NCI-H1417 (cell line): ENCODE results near the gene LAMTOR4.

Experiments
- DNase-seq, 3 experiments: peaks; one replicate each; lab custom pipeline; 2025; lab: John Stamatoyannopoulos, UW

LAMTOR4 gene

DNA sequence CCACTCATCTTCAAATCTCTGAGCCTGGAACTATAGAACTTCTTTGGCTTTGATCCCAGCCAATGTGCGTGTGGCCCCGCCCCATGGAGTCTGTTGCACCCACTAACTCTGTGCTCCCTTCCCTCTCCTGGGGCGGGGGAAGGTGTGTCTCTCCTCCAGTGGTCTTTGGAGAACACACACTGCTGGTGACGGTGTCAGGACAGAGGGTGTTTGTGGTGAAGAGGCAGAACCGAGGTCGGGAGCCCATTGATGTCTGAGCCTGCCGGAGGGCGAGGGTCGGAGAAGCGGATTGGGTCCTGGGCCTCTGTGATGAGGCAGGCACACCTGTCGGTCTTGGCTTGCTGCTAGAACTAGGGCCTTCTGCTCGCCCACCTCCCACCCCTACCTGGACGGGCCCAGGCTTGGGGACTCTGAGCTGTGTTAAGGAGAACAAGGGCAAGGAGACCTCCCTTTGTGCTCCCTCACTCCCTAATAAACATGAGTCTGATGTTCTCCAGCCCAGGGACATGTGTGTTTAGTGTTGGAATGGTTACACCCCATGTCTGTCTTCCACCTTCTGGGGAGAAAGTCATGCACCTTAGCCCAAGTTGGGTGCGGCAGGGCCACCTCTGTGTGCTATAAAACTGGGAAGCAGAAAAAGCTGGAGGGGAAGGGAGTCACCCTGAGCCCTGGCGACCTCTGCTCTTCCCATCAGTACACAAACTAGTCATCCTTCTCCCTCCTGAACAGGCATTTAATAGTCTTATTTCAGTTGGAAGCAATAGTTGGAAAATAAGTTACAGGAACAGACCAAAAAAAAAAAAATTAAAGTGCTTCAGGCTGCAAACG is 5.2 kb downstream of the LAMTOR4 start:
- no peak for DNase-seq

GRCh38 chr7:100154651-100155491 is 6.2 kb downstream of the LAMTOR4 start:
- no peak for DNase-seq

DNA sequence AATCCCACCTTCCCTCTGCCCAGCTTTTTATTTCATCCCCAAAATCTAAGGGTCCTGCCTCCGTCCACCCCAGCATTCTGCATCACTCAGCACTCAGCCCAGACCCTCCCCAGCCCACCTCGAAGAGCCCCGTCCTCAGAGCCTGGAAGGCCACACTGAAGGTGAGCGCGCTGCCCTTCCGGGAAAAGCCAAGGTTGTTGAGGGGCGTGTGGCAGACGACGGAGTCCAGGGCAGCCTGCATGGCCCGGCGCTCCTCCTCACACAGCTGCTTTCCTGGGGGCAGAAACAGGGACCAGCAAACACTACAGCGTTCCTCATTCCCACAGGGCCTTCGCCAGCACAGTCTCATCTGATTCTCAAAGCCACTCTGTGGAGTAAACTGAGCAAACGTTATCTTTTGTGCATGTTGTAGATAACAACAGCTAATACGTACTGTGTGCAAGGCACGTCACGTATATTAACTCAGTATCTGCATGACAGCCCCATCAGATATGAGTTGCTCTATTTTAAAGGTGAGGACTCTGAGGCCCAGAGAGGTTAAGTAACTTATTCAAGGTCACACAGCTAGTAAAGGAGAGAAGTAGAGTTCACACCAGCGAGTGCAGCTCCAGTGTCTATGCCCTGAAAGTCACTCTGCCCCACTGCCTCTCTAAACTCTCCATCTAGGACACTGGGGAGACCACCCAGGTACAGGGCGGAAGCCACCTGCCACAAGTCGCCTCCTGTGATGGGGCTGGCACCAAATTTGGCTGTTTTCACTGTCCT is 7.0 kb downstream of the LAMTOR4 start:
- DNase-seq, result no peak

DNA sequence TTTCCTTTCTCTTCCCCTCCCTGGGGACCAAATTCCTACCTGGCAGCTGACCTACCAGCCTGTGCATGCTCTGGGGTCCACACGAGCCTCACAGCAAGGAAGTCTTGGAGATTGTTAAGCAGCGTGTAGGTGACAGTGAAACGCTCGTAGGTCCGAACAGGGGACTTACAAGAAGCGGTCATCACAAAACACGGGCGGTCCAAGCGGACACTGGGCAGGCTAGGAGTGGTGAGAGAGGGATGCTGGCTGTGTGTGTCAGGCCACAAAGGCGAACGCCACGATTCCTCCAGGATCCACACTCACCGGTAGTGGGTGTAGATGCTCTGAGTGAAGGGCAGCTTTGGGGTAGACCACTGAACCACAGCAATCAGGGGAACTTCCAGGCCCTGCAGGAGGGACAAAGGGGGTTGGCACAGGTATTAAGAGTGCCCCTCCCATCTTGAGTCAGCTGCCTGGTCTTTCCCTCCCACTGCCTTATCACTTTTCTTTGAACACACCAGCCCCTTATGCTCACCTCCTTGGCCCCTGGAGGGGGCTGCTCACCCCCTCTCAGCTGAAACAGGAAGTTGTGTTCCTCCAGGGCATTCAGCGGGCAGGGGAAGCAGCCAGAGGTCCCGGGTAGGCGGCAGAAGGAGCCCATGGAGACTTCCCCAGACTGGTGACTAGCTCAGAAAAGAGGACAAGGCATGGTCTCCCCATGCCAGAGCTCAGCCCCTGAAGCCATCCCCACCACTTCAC is 7.8 kb downstream of the LAMTOR4 start:
- DNase-seq, result no peak

DNA sequence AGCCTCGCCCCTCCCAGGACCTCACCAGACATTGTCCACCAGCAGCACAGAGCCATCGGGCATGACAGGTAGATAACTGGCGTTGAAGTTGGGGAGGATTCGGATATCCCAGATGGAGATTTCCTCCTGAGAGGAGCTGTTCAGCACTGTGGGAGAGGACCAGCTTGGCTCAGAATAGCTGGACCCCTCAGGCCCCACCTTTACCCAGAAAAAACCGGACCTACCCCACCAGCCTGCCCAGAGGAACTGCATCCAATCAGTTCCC is 8.3 kb downstream of the LAMTOR4 start:
- DNase-seq, result no peak

DNA sequence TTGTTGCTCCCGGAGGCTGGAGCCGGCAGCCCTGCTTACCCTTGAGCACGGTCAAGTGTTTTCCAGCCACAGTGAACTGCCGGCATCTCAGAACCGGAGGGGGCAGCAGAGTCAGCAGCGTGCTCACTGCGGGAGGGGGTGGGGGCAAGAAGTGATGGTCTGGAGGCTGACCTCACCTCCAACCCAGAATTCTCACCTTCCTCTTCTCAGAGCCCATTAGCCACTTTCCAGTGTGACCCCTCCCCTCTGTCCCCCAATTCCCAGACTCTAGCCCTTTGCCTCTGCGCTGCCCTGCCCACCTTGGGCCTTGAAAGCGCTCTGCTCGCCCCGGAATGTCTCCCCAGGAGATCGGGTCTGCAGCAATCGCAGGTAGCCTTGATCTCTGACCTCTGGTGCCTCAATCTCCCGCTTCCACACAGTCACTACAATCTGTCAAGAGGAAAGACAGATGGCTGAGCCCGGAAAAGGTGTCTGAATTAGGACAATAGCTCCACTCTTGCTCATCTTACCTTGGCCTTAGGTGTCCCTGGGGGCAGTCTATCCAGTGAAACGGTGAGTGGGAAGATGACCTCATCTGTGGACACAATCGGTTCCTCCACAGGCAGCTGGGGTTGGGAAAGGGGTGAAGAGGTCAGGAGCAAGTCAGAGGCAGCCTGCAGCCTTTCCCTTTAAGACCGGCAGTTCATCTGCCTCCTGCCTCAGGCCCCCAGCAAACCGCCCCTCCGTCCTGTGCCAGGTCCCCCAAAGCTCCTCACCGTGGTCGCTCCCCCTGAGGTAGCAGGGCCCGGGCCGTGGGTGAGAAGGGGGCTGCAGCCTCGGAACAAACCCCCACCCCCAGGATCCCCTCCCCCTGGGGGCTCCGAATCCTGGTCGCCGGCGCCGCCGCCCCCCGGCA is 8.9 kb downstream of the LAMTOR4 start:
- peak in 1 of 3 experiments; percentile 55 for DNase-seq

DNA sequence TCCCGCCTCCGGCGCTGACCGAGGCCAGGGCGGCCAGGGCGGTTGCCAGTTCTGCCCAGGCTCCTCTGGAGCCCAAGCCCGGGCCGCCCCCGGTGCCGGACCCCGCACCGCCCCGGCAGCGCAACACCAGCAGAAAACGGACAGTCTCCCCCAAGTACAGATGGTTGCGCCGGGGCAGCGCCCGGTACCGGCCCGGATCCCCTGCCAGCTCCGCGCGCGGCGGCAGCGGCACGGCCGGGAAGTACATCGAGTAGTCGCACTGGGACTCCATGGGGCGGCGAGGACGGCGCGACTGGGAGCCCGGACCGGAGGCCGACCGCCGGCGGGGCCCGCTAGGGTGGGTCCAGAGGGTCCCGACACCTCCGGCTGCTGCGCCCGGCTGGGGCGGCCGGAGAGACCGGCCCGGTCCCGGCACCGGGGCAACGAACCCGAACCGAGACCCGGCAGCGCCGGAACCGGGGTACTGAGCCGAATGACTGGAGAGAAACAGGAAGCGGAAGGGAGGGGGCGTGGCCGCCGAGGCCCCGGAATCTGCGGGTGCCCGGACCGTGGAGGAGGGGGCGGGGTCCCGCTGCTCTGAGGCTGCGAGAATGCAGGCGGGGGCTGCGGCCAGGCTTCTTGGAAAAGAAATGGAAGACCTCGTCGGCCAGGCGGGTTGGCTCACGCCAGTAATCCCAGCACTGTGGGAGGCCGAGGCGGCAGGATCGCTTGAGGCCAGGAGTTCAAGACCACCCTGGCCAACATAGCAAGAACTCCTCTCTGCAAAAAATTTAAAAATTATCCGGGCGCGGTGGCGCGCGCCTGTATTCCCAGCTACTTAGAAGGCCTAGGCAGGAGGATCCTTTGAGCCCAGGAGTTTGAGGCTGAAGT is 9.7 kb downstream of the LAMTOR4 start, which contains the start of gene TRAPPC14:
TSS of gene TRAPPC14 (minus strand) at position 495 of the 870 bp plus-strand sequence. CDS start at position 271, 224 bp downstream.
- DNase-seq, result peak; percentile 83 to 92 (median 92)

- DNase-seq, result no peak
These were observed 10.4 kb downstream of the LAMTOR4 start for GRCh38 chr7:100159099-100159623.

DNA sequence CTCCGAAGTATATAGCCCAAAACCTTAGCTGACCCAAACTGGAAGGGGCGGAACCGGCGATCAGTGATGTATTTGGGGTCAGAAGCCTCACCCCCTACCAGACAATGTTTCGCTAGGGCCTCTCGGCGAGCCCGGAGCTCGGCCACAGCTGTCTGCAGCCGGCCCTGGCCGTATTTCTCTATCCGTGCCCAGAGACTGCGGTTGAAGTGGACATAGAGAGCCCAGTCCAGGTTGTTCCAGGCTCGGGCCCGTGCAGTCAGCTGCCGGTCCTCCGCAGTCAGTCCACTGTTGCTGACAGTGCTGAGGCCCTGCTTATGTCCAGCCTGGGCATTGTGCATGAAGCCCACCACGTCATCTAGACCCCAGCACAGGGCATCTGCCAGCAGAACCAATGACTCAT is 11.3 kb downstream of the LAMTOR4 start:
- DNase-seq, result no peak

DNA sequence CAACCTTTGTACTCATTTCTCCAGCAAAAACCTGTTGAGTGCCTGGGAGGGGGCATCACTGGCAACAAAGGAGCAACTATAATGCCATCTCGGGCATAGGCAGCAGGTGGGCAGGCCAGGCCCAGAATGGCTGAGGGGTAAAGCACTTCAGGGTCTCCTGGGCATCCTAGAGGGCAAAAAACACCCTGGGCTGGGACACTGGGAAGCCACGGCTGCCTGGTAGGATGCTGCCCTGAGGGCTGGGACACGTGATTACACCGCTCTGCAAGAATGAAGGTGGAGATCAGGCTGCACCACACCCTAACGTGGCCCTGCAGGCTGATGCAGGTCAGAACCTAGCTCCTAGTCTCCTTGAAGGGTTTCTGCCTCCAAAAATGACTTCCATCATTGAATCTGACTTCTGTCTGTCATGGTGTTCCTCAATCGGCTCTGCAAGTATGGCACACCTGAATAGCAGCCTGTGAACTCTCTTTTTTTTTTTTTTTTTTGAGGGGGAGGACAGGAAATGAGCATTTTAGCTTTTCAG is 14.4 kb downstream of the LAMTOR4 start:
- peak in 2 of 3 experiments; percentile 11 to 20 for DNase-seq

- no peak for DNase-seq
These were observed 15.2 kb downstream of the LAMTOR4 start for GRCh38 chr7:100163871-100164270.

GRCh38 chr7:100166317-100166940 is 17.7 kb downstream of the LAMTOR4 start:
- no peak for DNase-seq

DNA sequence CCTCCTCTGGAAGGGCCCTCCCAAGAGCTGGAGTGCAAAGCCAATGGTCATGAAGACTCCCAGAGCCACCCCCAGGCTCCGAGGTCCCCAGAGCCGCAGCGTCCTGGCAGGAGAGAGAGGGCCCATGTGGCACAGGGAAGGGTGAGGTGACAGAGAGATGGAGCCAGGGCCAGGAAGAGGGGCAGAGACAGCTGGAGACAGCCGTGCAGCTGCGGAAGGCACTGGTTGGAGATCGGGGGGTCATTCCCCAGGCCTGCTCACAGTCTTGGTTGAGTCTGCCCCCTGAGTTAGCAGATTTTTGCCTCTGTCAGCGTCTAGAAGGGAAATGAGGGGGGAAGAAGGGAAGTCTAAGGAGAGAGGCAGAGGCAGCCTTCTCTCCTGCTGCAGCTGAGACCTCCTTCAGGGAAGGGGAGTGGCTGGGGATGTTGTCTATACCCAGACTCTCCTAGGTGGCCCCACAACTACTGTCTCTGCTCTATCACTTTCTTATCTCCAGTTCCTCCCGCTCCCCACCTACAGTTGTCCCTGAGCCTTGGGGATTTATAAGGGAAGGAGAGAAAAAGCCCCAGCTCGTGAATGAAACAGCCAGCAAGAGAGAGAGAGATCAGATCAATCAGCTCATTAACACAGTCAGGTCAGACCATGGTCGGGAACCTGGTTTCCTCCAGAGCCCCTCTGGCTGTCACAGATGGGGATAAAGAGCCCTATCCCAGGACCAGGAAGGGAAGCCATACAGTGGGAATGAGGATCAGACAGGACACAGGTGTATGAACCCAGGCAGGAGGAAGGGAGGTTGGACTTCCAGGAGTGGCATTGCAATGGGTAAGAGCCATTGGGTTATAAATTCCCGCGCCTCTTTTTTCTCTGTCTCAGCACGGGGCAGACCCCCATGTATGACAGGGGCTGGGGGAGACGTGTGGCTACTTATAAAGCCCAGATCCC is 18.5 kb downstream of the LAMTOR4 start:
- no peak for DNase-seq

- DNase-seq, result no peak
These were observed 19.2 kb downstream of the LAMTOR4 start for GRCh38 chr7:100167912-100168323.

GRCh38 chr7:100169147-100169850 is 20.6 kb downstream of the LAMTOR4 start:
- peak in 1 of 3 experiments; percentile 49 for DNase-seq

DNA sequence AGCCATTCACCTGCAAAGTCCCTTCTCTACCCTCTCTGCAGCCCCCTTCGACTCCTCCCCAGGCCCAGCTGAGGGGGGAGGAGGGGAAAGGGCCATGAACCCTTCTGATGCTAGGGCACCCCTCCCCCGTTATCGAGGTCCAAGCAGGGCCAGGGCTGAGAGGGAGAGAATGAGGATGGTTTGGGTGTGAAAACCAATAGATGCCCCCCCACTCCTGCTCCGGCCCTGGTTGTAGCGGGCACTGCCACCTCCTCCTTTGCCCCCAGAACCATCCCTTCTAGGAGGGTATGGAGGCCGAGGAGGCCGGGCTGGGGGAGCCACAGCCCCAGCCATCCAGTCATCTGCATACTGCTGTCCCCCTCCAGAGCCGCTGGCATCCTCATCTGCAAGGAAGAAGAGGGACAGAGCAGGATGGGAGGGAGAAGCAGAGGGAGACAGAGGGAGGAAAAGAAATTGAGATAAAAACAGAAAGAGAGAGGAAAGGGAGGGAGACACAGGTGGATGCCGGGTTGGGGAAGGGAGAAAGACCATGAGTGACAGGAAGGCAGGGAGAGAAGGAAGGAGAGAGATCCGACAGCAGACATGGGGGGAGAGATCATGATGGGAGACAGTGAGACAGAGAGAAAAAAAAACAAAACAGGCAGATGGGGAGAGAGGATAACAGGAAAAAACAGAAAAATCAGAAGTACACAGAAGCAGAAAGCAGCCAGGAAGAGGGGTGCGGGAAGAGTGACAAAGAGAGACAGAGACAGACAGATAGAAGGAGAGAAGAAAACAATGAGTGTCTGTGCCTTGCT is 21.6 kb downstream of the LAMTOR4 start:
- no peak for DNase-seq
